Right lobe of liver (tissue), 4 donors: ENCODE results near the gene BAAT.

Source experiments
- POLR2A ChIP-seq: fragments of 450-650 bp; IDR thresholded peaks from one replicate; pipeline ENCODE4 v1.6.1; 2017; ENCODE audit warnings: antibody characterized with exemption, mild to moderate bottlenecking
- TF ChIP-seq, protein P1 (sequence below), 4 donors: fragments of 200-600 bp in 3 of 4; fragments of 450-650 bp in 1 of 4; IDR thresholded peaks; one replicate each; pipeline versions ENCODE4 v1.5.1 to v1.8.0; 2016 to 2022; ENCODE audit warnings: antibody characterized with exemption in 4 of 4, mild to moderate bottlenecking in 2 of 4
- donor health status: DM: no; HTN: no; CAD: no.
- donor health status: DM: no; HTN: no; CAD: no.
- donor health status: DM: no; HTN: yes; CAD: no.

DNA sequence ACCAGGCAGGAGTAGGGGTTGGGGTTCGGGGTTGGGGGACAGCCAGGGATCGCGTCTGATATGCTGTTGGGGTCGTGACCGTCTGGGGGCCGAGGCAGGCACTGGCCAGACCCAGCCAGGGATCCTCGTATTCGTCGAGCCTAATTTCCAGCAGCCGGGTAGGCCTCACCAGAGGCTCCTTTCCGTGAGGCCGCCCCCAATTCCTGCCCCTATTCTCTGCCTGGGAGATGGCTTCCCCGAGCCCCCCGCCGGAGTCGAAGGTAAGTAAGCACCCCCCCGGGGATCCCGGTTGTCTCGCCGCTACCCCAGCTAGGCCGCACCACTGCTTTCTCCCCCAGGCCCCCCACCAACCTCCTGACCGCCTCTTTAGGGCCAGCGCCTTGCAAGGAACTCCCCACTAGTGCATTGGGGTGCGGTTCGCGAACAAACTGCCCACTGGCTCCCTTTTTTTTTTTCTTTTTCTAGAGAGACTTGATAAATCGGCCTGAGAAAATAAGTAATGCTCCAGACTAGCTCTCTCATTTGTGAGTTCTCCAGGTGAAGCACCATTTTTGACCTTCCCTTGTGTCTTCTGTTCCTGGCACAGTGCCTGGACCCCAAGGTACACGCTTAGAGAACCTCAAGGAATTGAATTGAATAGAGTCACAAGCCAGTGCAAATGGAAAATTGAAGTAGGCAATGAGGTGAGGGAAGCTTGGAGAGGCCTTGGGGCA lies 14.3 kb upstream of the BAAT start:
- TF ChIP-seq, protein P1, sequence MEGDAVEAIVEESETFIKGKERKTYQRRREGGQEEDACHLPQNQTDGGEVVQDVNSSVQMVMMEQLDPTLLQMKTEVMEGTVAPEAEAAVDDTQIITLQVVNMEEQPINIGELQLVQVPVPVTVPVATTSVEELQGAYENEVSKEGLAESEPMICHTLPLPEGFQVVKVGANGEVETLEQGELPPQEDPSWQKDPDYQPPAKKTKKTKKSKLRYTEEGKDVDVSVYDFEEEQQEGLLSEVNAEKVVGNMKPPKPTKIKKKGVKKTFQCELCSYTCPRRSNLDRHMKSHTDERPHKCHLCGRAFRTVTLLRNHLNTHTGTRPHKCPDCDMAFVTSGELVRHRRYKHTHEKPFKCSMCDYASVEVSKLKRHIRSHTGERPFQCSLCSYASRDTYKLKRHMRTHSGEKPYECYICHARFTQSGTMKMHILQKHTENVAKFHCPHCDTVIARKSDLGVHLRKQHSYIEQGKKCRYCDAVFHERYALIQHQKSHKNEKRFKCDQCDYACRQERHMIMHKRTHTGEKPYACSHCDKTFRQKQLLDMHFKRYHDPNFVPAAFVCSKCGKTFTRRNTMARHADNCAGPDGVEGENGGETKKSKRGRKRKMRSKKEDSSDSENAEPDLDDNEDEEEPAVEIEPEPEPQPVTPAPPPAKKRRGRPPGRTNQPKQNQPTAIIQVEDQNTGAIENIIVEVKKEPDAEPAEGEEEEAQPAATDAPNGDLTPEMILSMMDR (IDR thresholded peaks at IDR 0.05): no peak
- TF ChIP-seq POLR2A: no peak
